GM19238 (cell line): ENCODE data around the gene DDX20.

ENCODE experiments used
- DNase-seq: peaks from one replicate; pipeline ENCODE4 v3.0.0; 2011; ENCODE audit warnings: low spot score; ENCODE audit not compliant: insufficient read length

DDX20 gene

GRCh38 chr1:111755331-111756123 is at the start of gene DDX20:
Gene DDX20 (plus strand): TSS chr1:111755901. CDS start chr1:111755925, 24 bp downstream.
- DNase-seq, result peak; percentile 92

- DNase-seq, result no peak
Measured at GRCh38 chr1:111706921-111707320, 48.8 kb upstream of the DDX20 start.

GRCh38 chr1:111707906-111708305 is 47.8 kb upstream of the DDX20 start:
- DNase-seq, result no peak

GRCh38 chr1:111709986-111710385 is 45.7 kb upstream of the DDX20 start:
- DNase-seq, result no peak

GRCh38 chr1:111716333-111716732 is 39.4 kb upstream of the DDX20 start:
- DNase-seq, result no peak

GRCh38 chr1:111717450-111717849 is 38.3 kb upstream of the DDX20 start:
- no peak for DNase-seq

- DNase-seq, result no peak
Measured at GRCh38 chr1:111719135-111719534, 36.6 kb upstream of the DDX20 start.

GRCh38 chr1:111719674-111720132 is 36.0 kb upstream of the DDX20 start:
- no peak for DNase-seq

- DNase-seq, result no peak
Measured at GRCh38 chr1:111720274-111720976, 35.3 kb upstream of the DDX20 start.

GRCh38 chr1:111720977-111721786 is 34.5 kb upstream of the DDX20 start:
- DNase-seq, result no peak

GRCh38 chr1:111723091-111723806 is 32.5 kb upstream of the DDX20 start:
- DNase-seq, result no peak

- no peak for DNase-seq
Measured at GRCh38 chr1:111723871-111724270, 31.8 kb upstream of the DDX20 start.

GRCh38 chr1:111725192-111725591 is 30.5 kb upstream of the DDX20 start:
- no peak for DNase-seq

GRCh38 chr1:111727056-111727455 is 28.6 kb upstream of the DDX20 start:
- DNase-seq, result no peak

GRCh38 chr1:111729271-111729921 is 26.3 kb upstream of the DDX20 start:
- no peak for DNase-seq

- no peak for DNase-seq
Measured at GRCh38 chr1:111729946-111730681, 25.6 kb upstream of the DDX20 start.

GRCh38 chr1:111730706-111731105 is 25.0 kb upstream of the DDX20 start:
- DNase-seq, result no peak

GRCh38 chr1:111731956-111732355 is 23.7 kb upstream of the DDX20 start:
- no peak for DNase-seq

GRCh38 chr1:111732718-111733117 is 23.0 kb upstream of the DDX20 start:
- DNase-seq, result no peak
